Thyroid gland (tissue), 4 donors: ENCODE measurements around the gene ZNF382. TPM values are rescaled to one million over a fixed set of nuclear protein-coding genes. Genes with fewer than 3 reads are reported as not detected.
"Not testable (repeated sequence)": the region's sequence is repeated elsewhere in the genome, so short reads cannot be mapped to it uniquely, and the experiment has no call there.

Experiments
- DNase-seq, 2 donors: peaks; one replicate each; pipeline ENCODE4 v3.0.0-alpha.2; 2019
- H3K27ac ChIP-seq, 3 donors: fragments of 200-600 bp; sonication (generic); 1 replicate in 2 of 3; 2 replicates in 1 of 3; pipeline ENCODE4 v1.5.1; 2016 to 2019; ENCODE audit warnings: mild to moderate bottlenecking in 1 of 3, moderate library complexity in 1 of 3
- H3K27me3 ChIP-seq: fragments of 200-600 bp; sonication (generic); one replicate; pipeline ENCODE4 v1.5.1; 2019
- H3K36me3 ChIP-seq, 2 donors: fragments of 200-600 bp; sonication (generic); one replicate each; pipeline ENCODE4 v1.5.1; 2016 to 2019
- H3K4me1 ChIP-seq, 2 donors: fragments of 200-600 bp; sonication (generic); one replicate each; pipeline ENCODE4 v1.5.1; 2017 to 2019
- H3K4me3 ChIP-seq, 3 donors: fragments of 200-600 bp; sonication (generic); replicated peaks in 1 of 3; 1 replicate in 2 of 3; 2 replicates in 1 of 3; pipeline ENCODE4 v1.5.1; 2016; ENCODE audit warnings: mild to moderate bottlenecking in 1 of 3
- H3K9me3 ChIP-seq: fragments of 200-600 bp; sonication (generic); one replicate; pipeline ENCODE4 v1.5.1; 2017
- POLR2A ChIP-seq, 2 donors: fragments of 450-650 bp; IDR thresholded peaks; one replicate each; pipeline ENCODE4 v1.6.1; 2017; ENCODE audit warnings: antibody characterized with exemption in 2 of 2, mild to moderate bottlenecking in 2 of 2, moderate library complexity in 1 of 2
- WGBS, 2 donors: methylation state at CpG; one replicate each; pipeline ENCODE4 v1.1.5; 2017; 5-methylcytosine and 5-hydroxymethylcytosine counted together
- intact Hi-C: fragments of 100-400 bp; cut with DNase I; formaldehyde crosslinking; loops from one replicate; pipeline ENCODE4 v1.15.1; 2023
- total RNA-seq, 4 donors: library from RNA; depleted of rRNA; stranded (reverse); fragments of >200 nt; gene quantifications; one replicate each; pipeline ENCODE4 v1.2.3, GENCODE V29; 2016
- TF ChIP-seq, protein P1 (sequence below), 6 experiments: fragments of 200-600 bp in 3 of 6; fragments of 450-650 bp in 3 of 6; sonication (generic) in 3 of 6; IDR thresholded peaks; one replicate each; pipeline ENCODE4 v1.5.1; 2016 to 2019; ENCODE audit warnings: antibody characterized with exemption in 6 of 6, mild to moderate bottlenecking in 2 of 6, inconsistent platforms in 1 of 6, moderate library complexity in 1 of 6

The ZNF382 gene
- total RNA-seq, 4 donors from 2014 or later: 11.3 to 30.5 (median 19.0) TPM

DNA sequence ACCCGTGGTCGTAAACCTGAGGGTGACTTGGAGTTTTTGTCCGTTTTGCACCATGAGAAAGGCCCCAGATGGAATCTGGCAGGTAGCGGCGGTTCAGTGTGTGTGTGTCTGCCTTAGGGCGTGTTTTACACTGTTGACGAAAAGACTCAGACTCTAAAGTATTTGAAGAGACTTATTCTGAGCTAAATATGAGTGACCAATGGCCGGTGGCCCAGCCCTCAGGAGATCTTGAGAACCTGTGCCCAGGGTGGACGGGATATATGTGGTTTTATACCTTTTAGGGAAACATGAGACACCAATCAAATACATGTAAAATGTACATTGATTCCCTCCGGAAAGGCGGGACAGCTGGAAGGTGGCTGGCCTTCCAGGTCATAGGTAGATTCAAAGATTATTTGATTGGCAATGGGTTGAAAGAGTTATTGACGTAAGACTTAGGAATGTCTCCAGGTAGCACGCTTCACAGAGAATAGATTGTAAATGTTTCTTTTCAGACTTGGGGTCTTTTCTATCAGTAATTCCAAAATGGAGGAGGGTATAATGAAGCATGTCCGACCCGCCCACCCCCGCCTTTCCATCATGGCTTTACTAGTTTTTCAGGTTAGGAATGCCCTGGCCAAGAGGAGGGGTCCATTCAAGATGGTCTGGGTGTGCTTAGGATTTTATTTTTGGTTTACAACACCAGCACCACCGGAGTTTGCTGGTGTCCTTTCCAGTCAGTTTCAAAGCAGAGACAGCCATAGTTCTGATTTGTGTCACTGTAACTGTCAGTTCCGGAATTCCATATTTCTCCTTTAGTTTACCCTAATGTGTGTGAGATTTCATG lies 31.0 kb upstream of the ZNF382 start:
- WGBS, 2 donors: 24 to 25% methylated on average over 17 to 18 of the region's 18 CpGs
- Histone ChIP-seq H3K27ac (peak overlapping the region; percentile 61 to 81 (median 79)), H3K4me1 (peaks cover 13 to 16% of the 10 kb centered on the region in 2 donors), H3K4me3 (peak overlapping the region; percentile 91 to 100 (median 99)), H3K9me3 (no peaks in the 10 kb centered on the region), H3K36me3 (peaks cover 7 to 8% of the 10 kb centered on the region in 2 donors), H3K27me3 (no peaks in the 10 kb centered on the region)
- intact Hi-C loops: no loop called here
- DNase-seq: peak; percentile 24 to 25
- TF ChIP-seq POLR2A (IDR thresholded peaks at IDR 0.05): no peak
- TF ChIP-seq, protein P1, sequence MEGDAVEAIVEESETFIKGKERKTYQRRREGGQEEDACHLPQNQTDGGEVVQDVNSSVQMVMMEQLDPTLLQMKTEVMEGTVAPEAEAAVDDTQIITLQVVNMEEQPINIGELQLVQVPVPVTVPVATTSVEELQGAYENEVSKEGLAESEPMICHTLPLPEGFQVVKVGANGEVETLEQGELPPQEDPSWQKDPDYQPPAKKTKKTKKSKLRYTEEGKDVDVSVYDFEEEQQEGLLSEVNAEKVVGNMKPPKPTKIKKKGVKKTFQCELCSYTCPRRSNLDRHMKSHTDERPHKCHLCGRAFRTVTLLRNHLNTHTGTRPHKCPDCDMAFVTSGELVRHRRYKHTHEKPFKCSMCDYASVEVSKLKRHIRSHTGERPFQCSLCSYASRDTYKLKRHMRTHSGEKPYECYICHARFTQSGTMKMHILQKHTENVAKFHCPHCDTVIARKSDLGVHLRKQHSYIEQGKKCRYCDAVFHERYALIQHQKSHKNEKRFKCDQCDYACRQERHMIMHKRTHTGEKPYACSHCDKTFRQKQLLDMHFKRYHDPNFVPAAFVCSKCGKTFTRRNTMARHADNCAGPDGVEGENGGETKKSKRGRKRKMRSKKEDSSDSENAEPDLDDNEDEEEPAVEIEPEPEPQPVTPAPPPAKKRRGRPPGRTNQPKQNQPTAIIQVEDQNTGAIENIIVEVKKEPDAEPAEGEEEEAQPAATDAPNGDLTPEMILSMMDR (IDR thresholded peaks at IDR 0.05): no peak

DNA sequence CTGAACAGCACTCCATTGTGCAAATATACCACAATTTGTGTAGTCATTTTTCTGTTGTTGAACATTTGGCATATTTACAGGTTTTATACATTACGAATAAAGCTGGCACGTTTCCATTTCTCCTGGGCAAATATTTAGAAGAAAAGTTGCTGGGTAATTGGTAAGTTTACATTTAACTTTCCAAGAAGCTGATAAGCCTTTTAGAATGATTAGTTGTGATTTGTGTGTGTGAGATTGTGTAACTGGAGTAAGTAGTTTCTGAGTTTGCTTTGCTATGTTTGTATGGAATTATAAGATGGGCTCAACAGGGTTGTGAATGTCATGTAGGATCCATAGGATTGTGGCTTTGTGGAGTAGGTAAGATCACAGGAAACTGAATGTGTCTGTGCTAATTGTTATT lies 30.4 kb upstream of the ZNF382 start:
- DNase-seq: no peak
- TF ChIP-seq POLR2A (IDR thresholded peaks at IDR 0.05): no peak
- TF ChIP-seq, protein P1 (IDR thresholded peaks at IDR 0.05): no peak
- intact Hi-C loops: no loop called here
- Histone ChIP-seq H3K27me3 (no peaks in the 10 kb centered on the region), H3K36me3 (peaks cover 12% of the 10 kb centered on the region in 2 donors), H3K9me3 (no peaks in the 10 kb centered on the region), H3K4me1 (peaks cover 13 to 16% of the 10 kb centered on the region in 2 donors), H3K27ac (no peak overlapping the region), H3K4me3 (no peak overlapping the region)
- WGBS, 2 donors: 82 to 87% methylated on average over 2 of the region's 2 CpGs

DNA sequence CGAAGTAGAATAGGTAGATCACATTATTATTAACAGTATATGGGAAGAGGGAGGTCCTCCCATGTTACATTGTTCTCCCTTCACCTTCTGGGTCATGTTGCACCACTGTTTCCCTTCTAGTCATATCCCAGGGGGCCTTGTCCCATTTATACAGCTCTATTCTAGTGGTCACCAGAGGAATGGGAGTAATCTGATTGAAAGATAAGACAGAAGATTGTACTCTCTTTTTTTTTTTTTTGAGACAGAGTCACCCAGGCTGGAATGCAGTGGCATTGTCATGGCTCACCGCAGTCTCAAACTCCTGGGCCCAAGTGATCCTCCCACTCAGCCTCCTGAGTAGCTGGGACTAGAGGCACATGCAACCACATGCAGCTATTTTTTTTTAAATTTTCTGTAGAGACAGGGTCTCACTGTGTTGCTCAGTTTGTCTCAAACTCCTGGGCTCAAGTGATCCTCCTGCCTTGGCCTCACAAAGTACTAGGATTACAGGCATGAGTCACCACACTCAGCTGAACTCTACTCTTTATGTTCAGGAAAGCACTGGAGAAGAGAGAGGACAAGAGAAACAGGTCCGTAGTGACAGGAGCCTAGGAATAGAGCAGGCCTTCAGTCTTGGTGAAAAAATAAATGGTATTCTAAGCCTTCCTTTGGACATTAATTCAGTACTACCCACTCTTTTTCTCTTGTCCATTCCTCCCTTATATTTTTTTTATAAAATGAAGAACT lies 27.7 kb upstream of the ZNF382 start:
- WGBS, 2 donors: 94 to 96% methylated on average over 3 of the region's 3 CpGs
- Histone ChIP-seq H3K27ac (no peak overlapping the region), H3K9me3 (no peaks in the 10 kb centered on the region), H3K4me1 (peaks cover 6 to 9% of the 10 kb centered on the region in 2 donors), H3K36me3 (peaks cover 19 to 21% of the 10 kb centered on the region in 2 donors), H3K4me3 (no peak overlapping the region), H3K27me3 (no peaks in the 10 kb centered on the region)
- intact Hi-C loops: no loop called here
- DNase-seq: no peak
- TF ChIP-seq POLR2A (IDR thresholded peaks at IDR 0.05): no peak
- TF ChIP-seq, protein P1 (IDR thresholded peaks at IDR 0.05): no peak

DNA sequence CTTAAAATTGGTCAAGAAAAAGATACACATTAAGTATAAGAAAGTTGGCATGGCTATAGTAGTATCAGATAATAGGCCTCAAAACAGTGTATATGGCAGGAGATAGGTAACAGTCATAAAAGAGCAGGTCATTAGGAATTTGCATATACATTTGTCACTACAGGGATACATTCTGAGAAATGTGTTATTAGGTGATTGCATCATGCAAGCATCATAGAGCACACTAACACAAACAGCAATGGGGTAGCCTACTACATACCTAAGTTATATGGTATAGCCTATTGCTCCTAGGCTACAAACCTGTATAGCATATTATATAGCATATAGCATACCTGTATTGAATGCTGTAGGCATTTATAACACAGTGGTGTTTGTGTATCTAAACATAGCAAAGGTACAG lies 25.9 kb upstream of the ZNF382 start:
- H3K9me3 ChIP-seq: no peaks in the 10 kb centered on the region
- peaks cover 19 to 21% of the 10 kb centered on the region in 2 donors for H3K36me3 ChIP-seq

DNA sequence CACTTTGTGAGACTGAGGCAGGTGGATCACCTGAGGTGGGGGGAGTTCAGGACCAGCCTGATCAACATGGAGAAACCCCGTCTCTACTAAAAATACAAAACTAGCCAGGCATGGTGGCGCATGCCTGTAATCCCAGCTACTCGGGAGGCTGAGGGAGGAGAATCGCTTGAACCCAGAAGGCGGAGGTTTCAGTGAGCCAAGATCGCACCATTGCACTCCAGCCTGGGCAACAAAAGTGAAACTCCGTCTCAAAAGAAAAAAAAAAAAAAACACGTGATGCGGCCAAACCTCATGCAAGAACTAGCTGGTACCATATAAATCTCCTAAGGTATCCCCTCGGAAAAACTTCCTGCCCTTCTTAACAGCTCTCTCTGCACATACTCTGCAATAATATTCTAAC lies 2.4 kb upstream of the ZNF382 start:
- H3K27ac ChIP-seq, DNase-seq, H3K27me3 ChIP-seq, H3K36me3 ChIP-seq, H3K9me3 ChIP-seq, H3K4me3 ChIP-seq, intact Hi-C loops: not testable (repeated sequence)
- H3K4me1 ChIP-seq: peaks cover 5 to 13% of the 10 kb centered on the region in 2 donors
- WGBS, 2 donors: 89 to 98% methylated on average over 10 of the region's 10 CpGs

More for the DNA sequence above, 25.9 kb upstream of the ZNF382 start:
- H3K4me1 ChIP-seq: peaks cover 6 to 7% of the 10 kb centered on the region in 2 donors
- TF ChIP-seq, protein P1 (IDR thresholded peaks at IDR 0.05): no peak
- no peak for TF ChIP-seq POLR2A (IDR thresholded peaks at IDR 0.05)
- no peak overlapping the region for H3K27ac ChIP-seq
- DNase-seq: no peak
- no peaks in the 10 kb centered on the region for H3K27me3 ChIP-seq
- intact Hi-C loops: no loop called here
- H3K4me3 ChIP-seq: no peak overlapping the region
